CD4-positive, alpha-beta T cell treated with Interleukin-4 for 4 hours (primary cell): ENCODE data around the gene ELK1.
"Not testable (repeated sequence)": the region's sequence is repeated elsewhere in the genome, so short reads cannot be mapped to it uniquely, and the experiment has no call there.

Experiments
- DNase-seq: peaks from one replicate; pipeline ENCODE4 v3.0.0-alpha.2; 2020

Gene ELK1

GRCh38 chrX:47610511-47610910 is 39.9 kb downstream of the ELK1 start:
- no peak for DNase-seq

- no peak for DNase-seq
Measured at GRCh38 chrX:47608130-47608810, 42.1 kb downstream of the ELK1 start.

GRCh38 chrX:47607091-47607490 is 43.3 kb downstream of the ELK1 start:
- DNase-seq = no peak

- DNase-seq = no peak
Measured at GRCh38 chrX:47605024-47605423, 45.3 kb downstream of the ELK1 start.

- not testable (repeated sequence) for DNase-seq
Measured at GRCh38 chrX:47603125-47603524, 47.2 kb downstream of the ELK1 start.

GRCh38 chrX:47597222-47597621 is 53.1 kb downstream of the ELK1 start:
- DNase-seq = no peak

- DNase-seq = no peak
Measured at GRCh38 chrX:47596256-47596655, 54.1 kb downstream of the ELK1 start.

- DNase-seq = peak; percentile 4
Measured at GRCh38 chrX:47595716-47596251, 54.6 kb downstream of the ELK1 start.

- no peak for DNase-seq
Measured at GRCh38 chrX:47593522-47593921, 56.8 kb downstream of the ELK1 start.

GRCh38 chrX:47590984-47591383 is 59.4 kb downstream of the ELK1 start:
- DNase-seq = no peak

- no peak for DNase-seq
Measured at GRCh38 chrX:47587906-47588735, 62.2 kb downstream of the ELK1 start.

- no peak for DNase-seq
Measured at GRCh38 chrX:47587091-47587891, 63.1 kb downstream of the ELK1 start.

- DNase-seq = no peak
Measured at GRCh38 chrX:47586043-47586787, 64.1 kb downstream of the ELK1 start.
